GM12878 (cell line): ENCODE data around the gene GNG5. TPM values are rescaled to one million over a fixed set of nuclear protein-coding genes. Genes with fewer than 3 reads are reported as not detected.

Source experiments
- BCL11A ChIP-seq: IDR thresholded peaks from 2 replicates; pipeline ENCODE4 v1.6.1; 2011; ENCODE audit warnings: low read depth, low read length
- BHLHE40 ChIP-seq, 2 experiments: fragments of 450-650 bp in 1 of 2; IDR thresholded peaks; 2 replicates each; pipeline ENCODE4 v1.6.1; 2011 to 2017; ENCODE audit warnings: low read depth in 2 of 2, borderline replicate concordance in 1 of 2, improper control_type of control experiment in 1 of 2, low read length in 1 of 2, mild to moderate bottlenecking in 1 of 2
- CBX3 ChIP-seq: fragments of 200-600 bp; sonication (generic); IDR thresholded peaks from 2 replicates; pipeline ENCODE4 v1.6.1; 2016; ENCODE audit warnings: low read depth, borderline replicate concordance
- E4F1 ChIP-seq: fragments of 450-650 bp; IDR thresholded peaks from 2 replicates; pipeline ENCODE4 v1.6.1; 2018; ENCODE audit warnings: borderline replicate concordance, mild to moderate bottlenecking; ENCODE audit not compliant: partially characterized antibody
- EED ChIP-seq: sonication (generic); IDR thresholded peaks from 2 replicates; pipeline ENCODE4 v1.6.1; 2016; ENCODE audit warnings: antibody characterized with exemption, low read depth
- EP300 ChIP-seq, 2 experiments: fragments of 150-350 bp in 1 of 2; IDR thresholded peaks; 2 replicates each; pipeline ENCODE4 v1.6.1; 2011 to 2012; ENCODE audit warnings: low read depth in 2 of 2, low read length in 2 of 2, borderline replicate concordance in 1 of 2, improper control_type of control experiment in 1 of 2, inconsistent platforms in 1 of 2; ENCODE audit not compliant: control insufficient read depth in 1 of 2
- MTA3 ChIP-seq: IDR thresholded peaks from 2 replicates; pipeline ENCODE4 v1.6.1; 2012; ENCODE audit warnings: low read length, inconsistent platforms, borderline replicate concordance
- MYC ChIP-seq: IDR thresholded peaks from 2 replicates; pipeline ENCODE4 v1.6.1; 2011; ENCODE audit warnings: mild to moderate bottlenecking, low read length, moderate library complexity, inconsistent platforms; ENCODE audit not compliant: insufficient read depth, insufficient replicate concordance, insufficient read length, severe bottlenecking
- NFIC ChIP-seq: IDR thresholded peaks from 2 replicates; pipeline ENCODE4 v1.6.1; 2012; ENCODE audit warnings: low read depth, mild to moderate bottlenecking, inconsistent platforms, low read length, moderate library complexity
- NFYA ChIP-seq: IDR thresholded peaks from 2 replicates; pipeline ENCODE4 v1.6.1; 2011; ENCODE audit warnings: low read depth, mild to moderate bottlenecking, low read length, improper control_type of control experiment, borderline replicate concordance
- RAD21 ChIP-seq: IDR thresholded peaks from 2 replicates; pipeline ENCODE4 v1.6.1; 2011; ENCODE audit warnings: mild to moderate bottlenecking, low read depth, low read length, moderate library complexity; ENCODE audit not compliant: insufficient read depth
- SMAD5 ChIP-seq: IDR thresholded peaks from 2 replicates; pipeline ENCODE4 v1.6.1; 2016; ENCODE audit warnings: antibody characterized with exemption, low read depth
- SREBF2 ChIP-seq: IDR thresholded peaks from 2 replicates; pipeline ENCODE4 v1.6.1; 2012; ENCODE audit warnings: mild to moderate bottlenecking, low read length
- SRF ChIP-seq, 2 experiments: IDR thresholded peaks; 2 replicates each; pipeline ENCODE4 v1.6.1; 2011; ENCODE audit warnings: low read depth in 2 of 2, low read length in 2 of 2, mild to moderate bottlenecking in 1 of 2, moderate library complexity in 1 of 2
- STAT1 ChIP-seq: fragments of 450-650 bp; conservative IDR thresholded peaks from 2 replicates; pipeline ENCODE4 v1.6.1; 2014; ENCODE audit warnings: antibody characterized with exemption, mild to moderate bottlenecking
- SUPT20H ChIP-seq: IDR thresholded peaks from 2 replicates; pipeline ENCODE4 v1.6.1; 2011; ENCODE audit warnings: low read depth, mild to moderate bottlenecking, low read length, moderate library complexity, borderline replicate concordance; ENCODE audit not compliant: control insufficient read depth
- SUZ12 ChIP-seq: fragments of 200-600 bp; sonication (generic); IDR thresholded peaks from one replicate; pipeline ENCODE4 v1.6.1; 2018; ENCODE audit warnings: antibody characterized with exemption, mild to moderate bottlenecking; ENCODE audit not compliant: unreplicated experiment
- USF2 ChIP-seq: IDR thresholded peaks from 2 replicates; pipeline ENCODE4 v1.6.1; 2011; ENCODE audit warnings: low read depth, low read length, improper control_type of control experiment, borderline replicate concordance
- WRNIP1 ChIP-seq: IDR thresholded peaks from 2 replicates; pipeline ENCODE4 v1.6.1; 2011; ENCODE audit warnings: low read depth, low read length, improper control_type of control experiment, borderline replicate concordance
- ZBTB33 ChIP-seq: fragments of 450-650 bp; IDR thresholded peaks from 2 replicates; pipeline ENCODE4 v1.6.1; 2017; ENCODE audit warnings: mild to moderate bottlenecking
- polyA plus RNA-seq, 11 experiments: library from polyadenylated mRNA; depleted of rRNA in 4 of 11; unstranded in 6 of 11; stranded (reverse) in 5 of 11; fragments of >200 nt; fragmentation: Nextera tagmentation in 4 of 11; fragmentation: Illumina TruSeq in 1 of 11; extraction: Ambion mirVana in 4 of 11; extraction: Trizol in 1 of 11; gene quantifications; 1 replicate in 1 of 11; 2 replicates in 10 of 11; pipeline versions ENCODE4 v1.2.1 to v1.2.3, GENCODE V29; 2011 to 2016; ENCODE audit warnings: inconsistent platforms in 2 of 11, missing spikeins in 2 of 11, low read depth in 1 of 11
- total RNA-seq, 4 experiments: library from RNA; depleted of rRNA in 3 of 4; stranded (reverse); fragments of >200 nt in 3 of 4; fragmentation: Illumina TruSeq in 1 of 4; extraction: Trizol in 1 of 4; gene quantifications; 2 replicates each; pipeline versions ENCODE4 v1.2.1 to v1.2.3, GENCODE V29; 2013 to 2021
- TF ChIP-seq, protein P1 (sequence below): IDR thresholded peaks from 2 replicates; pipeline ENCODE4 v1.6.1; 2011; ENCODE audit warnings: low read depth, mild to moderate bottlenecking, low read length, moderate library complexity, borderline replicate concordance; ENCODE audit errors: extremely low read depth

Gene GNG5
- total and polyA plus RNA-seq, 10 of the 15 experiments (the other 5 are each of a cell fraction or from before 2014, with no cell fraction given): 69.8 to 613 (median 203) TPM

DNA sequence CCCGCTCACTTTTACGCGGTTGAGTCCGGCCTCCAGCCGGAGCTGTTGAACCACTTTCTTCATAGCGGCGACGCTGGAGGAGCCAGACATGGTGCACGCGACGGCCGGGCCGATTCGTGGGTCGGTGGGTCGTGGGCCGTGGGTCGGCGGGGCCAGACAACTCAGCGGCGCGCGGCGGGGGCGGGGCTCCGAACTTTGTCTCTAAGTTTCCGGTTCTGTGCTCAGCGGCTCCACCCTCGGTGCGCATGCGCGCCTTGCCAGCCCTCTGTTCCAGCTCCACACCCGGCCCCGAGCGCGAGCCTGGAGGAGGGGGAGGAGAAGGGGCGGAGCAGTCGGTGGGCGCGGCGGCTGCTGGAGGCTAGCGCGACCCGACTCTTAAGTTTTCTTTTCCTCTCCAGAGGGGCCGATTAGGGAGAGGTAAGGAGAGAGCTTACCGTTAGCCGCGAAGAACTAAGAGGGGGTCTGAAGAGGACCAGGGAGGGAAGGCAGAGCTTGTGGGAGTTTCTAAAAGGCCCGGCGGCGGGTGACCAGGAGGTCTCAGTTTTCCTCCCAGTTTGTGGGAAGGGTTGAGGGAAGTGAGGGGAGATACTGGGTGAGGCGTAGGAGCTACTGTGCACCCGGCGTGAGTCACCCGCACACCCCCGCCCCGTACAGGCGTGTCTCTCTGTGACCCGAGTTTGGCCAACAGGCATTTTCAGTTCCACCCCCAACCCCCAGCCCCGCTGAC lies at the start of gene GNG5, which contains the start of gene SPATA1 (continued):
- TF ChIP-seq EP300 (IDR thresholded peaks at IDR 0.05; ENCODE audit: borderline replicate concordance in 1 of 2, control insufficient read depth in 1 of 2, low read depth in 2 of 2, low read length in 2 of 2) (peak in 1 of 2 experiments; percentile 24; a peak in 1 of 4 replicates), SUZ12 (no peak), MYC (no peak), NFYA (no peak), WRNIP1 (no peak), SMAD5 (peak; percentile 78; the same call in 1 of the 2 replicates), MTA3 (no peak), CBX3 (no peak), RAD21 (no peak), SRF (IDR thresholded peaks at IDR 0.05; ENCODE audit: low read depth in 2 of 2, low read length in 2 of 2) (no peak), BHLHE40 (IDR thresholded peaks at IDR 0.05; ENCODE audit: borderline replicate concordance in 1 of 2, low read depth in 2 of 2, low read length in 1 of 2) (peak; percentile 32 to 70; a peak in 2 of 4 replicates), SREBF2 (no peak), E4F1 (no peak), EED (peak; percentile 87), USF2 (no peak), SUPT20H (no peak), BCL11A (no peak; the same call in 1 of the 2 replicates), ZBTB33 (no peak), STAT1 (no peak), NFIC (no peak; the same call in 1 of the 2 replicates)
- TF ChIP-seq, protein P1, sequence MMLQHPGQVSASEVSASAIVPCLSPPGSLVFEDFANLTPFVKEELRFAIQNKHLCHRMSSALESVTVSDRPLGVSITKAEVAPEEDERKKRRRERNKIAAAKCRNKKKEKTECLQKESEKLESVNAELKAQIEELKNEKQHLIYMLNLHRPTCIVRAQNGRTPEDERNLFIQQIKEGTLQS: no peak
